ENCODE results near the gene SUPT7L.
"Not testable (repeated sequence)": the region's sequence is repeated elsewhere in the genome, so short reads cannot be mapped to it uniquely, and the experiment has no call there.

The SUPT7L gene

GRCh38 chr2:27627963-27628766, 35.2 kb downstream of the SUPT7L start:
- FAIRE-seq (no peak), DNase-seq (ENCODE audit: insufficient read length, low spot score) (peak; percentile 10)
- TF ChIP-seq SPI1 (IDR thresholded peaks at IDR 0.05; ENCODE audit: low read depth, low read length) (no peak), POU2F2 (IDR thresholded peaks at IDR 0.05; ENCODE audit: low read depth, low read length) (no peak), TAF1 (IDR thresholded peaks at IDR 0.05; ENCODE audit: low read depth, low read length) (no peak), POLR2AphosphoS5 (IDR thresholded peaks at IDR 0.05; ENCODE audit: low read depth, low read length) (no peak), POLR2A (IDR thresholded peaks at IDR 0.05; ENCODE audit: low read depth, low read length) (no peak), PAX5 (IDR thresholded peaks at IDR 0.05; ENCODE audit: insufficient read depth, low read length, severe bottlenecking) (no peak)

GRCh38 chr2:27626921-27627320, 36.5 kb downstream of the SUPT7L start:
- FAIRE-seq; DNase-seq (ENCODE audit: insufficient read length, low spot score): not testable (repeated sequence)

- FAIRE-seq; DNase-seq (ENCODE audit: insufficient read length, low spot score): not testable (repeated sequence)
Measured at GRCh38 chr2:27626323-27626722, 37.1 kb downstream of the SUPT7L start.

- no peak for FAIRE-seq
- DNase-seq (ENCODE audit: insufficient read length, low spot score) = no peak
- no peak for TF ChIP-seq POU2F2 (IDR thresholded peaks at IDR 0.05; ENCODE audit: low read depth, low read length)
- no peak for TF ChIP-seq POLR2AphosphoS5 (IDR thresholded peaks at IDR 0.05; ENCODE audit: low read depth, low read length)
- TF ChIP-seq SPI1 (IDR thresholded peaks at IDR 0.05; ENCODE audit: low read depth, low read length) = no peak
- TF ChIP-seq POLR2A (IDR thresholded peaks at IDR 0.05; ENCODE audit: low read depth, low read length) = no peak
- TF ChIP-seq TAF1 (IDR thresholded peaks at IDR 0.05; ENCODE audit: low read depth, low read length) = no peak
- no peak for TF ChIP-seq PAX5 (IDR thresholded peaks at IDR 0.05; ENCODE audit: insufficient read depth, low read length, severe bottlenecking)
Measured at GRCh38 chr2:27624943-27625342, 38.5 kb downstream of the SUPT7L start.

- TF ChIP-seq TAF1 (IDR thresholded peaks at IDR 0.05; ENCODE audit: low read depth, low read length) = no peak
- TF ChIP-seq PAX5 (IDR thresholded peaks at IDR 0.05; ENCODE audit: insufficient read depth, low read length, severe bottlenecking) = no peak
- TF ChIP-seq SPI1 (IDR thresholded peaks at IDR 0.05; ENCODE audit: low read depth, low read length) = no peak
- no peak for TF ChIP-seq POLR2A (IDR thresholded peaks at IDR 0.05; ENCODE audit: low read depth, low read length)
- no peak for TF ChIP-seq POU2F2 (IDR thresholded peaks at IDR 0.05; ENCODE audit: low read depth, low read length)
- TF ChIP-seq POLR2AphosphoS5 (IDR thresholded peaks at IDR 0.05; ENCODE audit: low read depth, low read length) = no peak
- FAIRE-seq (no peak), DNase-seq (ENCODE audit: insufficient read length, low spot score) (no peak)
Measured at GRCh38 chr2:27622921-27623384, 40.5 kb downstream of the SUPT7L start.

GRCh38 chr2:27621524-27621923, 41.9 kb downstream of the SUPT7L start:
- TF ChIP-seq POLR2AphosphoS5 (IDR thresholded peaks at IDR 0.05; ENCODE audit: low read depth, low read length) (no peak), POLR2A (IDR thresholded peaks at IDR 0.05; ENCODE audit: low read depth, low read length) (no peak), TAF1 (IDR thresholded peaks at IDR 0.05; ENCODE audit: low read depth, low read length) (no peak), POU2F2 (IDR thresholded peaks at IDR 0.05; ENCODE audit: low read depth, low read length) (no peak), PAX5 (IDR thresholded peaks at IDR 0.05; ENCODE audit: insufficient read depth, low read length, severe bottlenecking) (no peak), SPI1 (IDR thresholded peaks at IDR 0.05; ENCODE audit: low read depth, low read length) (no peak)
- no peak for FAIRE-seq
- no peak for DNase-seq (ENCODE audit: insufficient read length, low spot score)

GRCh38 chr2:27615316-27615715, 48.1 kb downstream of the SUPT7L start:
- no peak for FAIRE-seq
- TF ChIP-seq TAF1 (IDR thresholded peaks at IDR 0.05; ENCODE audit: low read depth, low read length) (no peak), SPI1 (IDR thresholded peaks at IDR 0.05; ENCODE audit: low read depth, low read length) (no peak)
- no peak for DNase-seq (ENCODE audit: insufficient read length, low spot score)

- FAIRE-seq (no peak), DNase-seq (ENCODE audit: insufficient read length, low spot score) (no peak)
- TF ChIP-seq POLR2AphosphoS5 (IDR thresholded peaks at IDR 0.05; ENCODE audit: low read depth, low read length) = no peak
Measured at GRCh38 chr2:27613985-27614384, 49.4 kb downstream of the SUPT7L start.

GRCh38 chr2:27606611-27607010, 56.8 kb downstream of the SUPT7L start:
- FAIRE-seq (no peak), DNase-seq (ENCODE audit: insufficient read length, low spot score) (no peak)
- TF ChIP-seq TAF1 (IDR thresholded peaks at IDR 0.05; ENCODE audit: low read depth, low read length) (no peak), SPI1 (IDR thresholded peaks at IDR 0.05; ENCODE audit: low read depth, low read length) (no peak), POLR2A (IDR thresholded peaks at IDR 0.05; ENCODE audit: low read depth, low read length) (no peak), PAX5 (IDR thresholded peaks at IDR 0.05; ENCODE audit: insufficient read depth, low read length, severe bottlenecking) (no peak), POU2F2 (IDR thresholded peaks at IDR 0.05; ENCODE audit: low read depth, low read length) (no peak), POLR2AphosphoS5 (IDR thresholded peaks at IDR 0.05; ENCODE audit: low read depth, low read length) (no peak)

All from GM12891 (cell line).